ENCODE measurements around the gene RTN4RL2.
A peak's percentile ranks its signal among the peaks of the same experiment; 100 is the strongest.
"Not testable (repeated sequence)": the region's sequence is repeated elsewhere in the genome, so short reads cannot be mapped to it uniquely, and the experiment has no call there.

Gene RTN4RL2

GRCh38 chr11:57432714-57433163 lies 27.6 kb upstream of the RTN4RL2 start:
- no peak for DNase-seq (ENCODE audit: low spot score)

GRCh38 chr11:57434640-57435546 lies 25.4 kb upstream of the RTN4RL2 start:
- no peak for DNase-seq (ENCODE audit: low spot score)

DNA sequence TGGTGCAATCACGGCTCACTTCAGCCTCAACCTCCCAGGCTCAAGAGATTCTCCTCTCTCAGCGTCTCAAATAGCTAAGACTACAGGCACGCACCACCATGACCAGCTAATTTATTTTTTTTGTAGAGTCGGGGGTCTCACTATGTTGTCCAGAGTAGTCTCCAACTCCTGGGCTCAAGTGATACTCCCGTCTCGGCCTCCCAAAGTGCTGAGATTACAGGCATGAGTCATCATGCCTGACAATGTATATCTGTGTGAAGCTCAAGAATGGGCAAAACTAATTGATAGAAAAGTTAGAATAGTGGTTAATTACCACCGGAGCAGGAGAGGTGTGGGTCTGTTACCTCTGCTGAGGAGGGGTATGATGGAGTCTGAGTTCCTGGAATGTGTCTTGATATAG lies 24.3 kb upstream of the RTN4RL2 start:
- no peak for DNase-seq (ENCODE audit: low spot score)

DNA sequence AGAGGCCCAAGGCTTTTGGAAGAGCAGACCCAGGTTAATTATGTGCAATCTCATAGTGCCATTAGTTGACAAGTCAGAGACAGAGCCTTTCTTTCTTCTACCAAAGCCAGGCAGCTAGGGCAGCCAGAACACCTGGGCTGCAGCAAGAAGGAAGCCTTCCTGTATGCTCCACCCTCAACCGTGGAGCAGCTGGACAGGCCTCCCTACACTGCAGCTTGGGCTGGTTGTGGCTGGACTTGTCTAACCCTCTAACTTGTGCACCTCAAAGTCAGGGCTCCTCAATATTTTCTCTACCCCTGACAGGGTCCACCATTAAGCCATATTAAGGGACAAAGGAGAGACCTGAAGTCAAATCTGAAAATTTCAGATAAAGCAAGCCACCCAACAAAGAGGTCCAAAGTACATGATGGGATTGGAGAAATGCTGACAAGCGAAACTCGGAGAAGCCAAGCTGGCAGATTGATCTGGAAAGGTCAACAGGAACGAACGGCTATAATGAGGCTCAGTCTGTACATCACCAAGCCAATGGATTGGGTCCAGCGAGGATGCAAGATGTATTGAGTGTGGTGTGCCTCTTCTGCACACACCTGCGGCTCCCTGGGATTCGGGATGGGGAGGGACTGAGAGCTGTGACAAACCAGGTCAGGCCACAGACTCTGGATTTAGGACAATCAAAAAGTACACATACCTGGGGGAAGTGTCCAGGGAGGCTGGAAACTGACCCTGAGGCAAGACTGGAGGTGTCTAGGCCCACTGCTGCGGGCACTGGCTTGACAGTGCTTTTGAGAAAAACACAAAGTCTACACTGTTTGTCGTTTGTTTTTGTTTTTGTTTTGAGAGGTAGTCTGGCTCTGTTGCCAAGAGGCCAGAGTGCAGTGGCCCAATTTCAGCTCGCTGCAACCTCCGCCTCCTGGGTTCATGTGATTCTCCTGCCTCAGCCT lies 21.7 kb upstream of the RTN4RL2 start:
- no peak for DNase-seq (ENCODE audit: low spot score)

DNA sequence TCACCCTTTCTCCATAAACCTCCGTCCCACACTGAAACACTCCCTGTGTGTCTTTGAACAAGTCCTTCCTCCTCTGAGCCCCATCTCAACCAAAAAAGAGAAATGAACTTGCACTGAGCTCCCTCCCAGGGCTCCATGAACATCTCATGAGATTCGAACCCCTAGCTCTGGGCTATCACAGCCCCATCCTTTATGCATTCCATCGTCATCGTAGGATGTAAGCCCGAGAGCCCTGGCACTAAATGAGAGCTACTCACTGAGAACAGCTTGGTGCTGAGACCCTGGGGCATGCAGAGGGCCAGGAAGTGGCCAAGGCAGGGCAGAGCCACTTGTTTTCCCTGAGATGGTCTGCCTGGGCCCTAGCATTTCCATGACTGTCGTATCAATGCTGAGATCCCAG lies 20.5 kb upstream of the RTN4RL2 start:
- no peak for DNase-seq (ENCODE audit: low spot score)

DNA sequence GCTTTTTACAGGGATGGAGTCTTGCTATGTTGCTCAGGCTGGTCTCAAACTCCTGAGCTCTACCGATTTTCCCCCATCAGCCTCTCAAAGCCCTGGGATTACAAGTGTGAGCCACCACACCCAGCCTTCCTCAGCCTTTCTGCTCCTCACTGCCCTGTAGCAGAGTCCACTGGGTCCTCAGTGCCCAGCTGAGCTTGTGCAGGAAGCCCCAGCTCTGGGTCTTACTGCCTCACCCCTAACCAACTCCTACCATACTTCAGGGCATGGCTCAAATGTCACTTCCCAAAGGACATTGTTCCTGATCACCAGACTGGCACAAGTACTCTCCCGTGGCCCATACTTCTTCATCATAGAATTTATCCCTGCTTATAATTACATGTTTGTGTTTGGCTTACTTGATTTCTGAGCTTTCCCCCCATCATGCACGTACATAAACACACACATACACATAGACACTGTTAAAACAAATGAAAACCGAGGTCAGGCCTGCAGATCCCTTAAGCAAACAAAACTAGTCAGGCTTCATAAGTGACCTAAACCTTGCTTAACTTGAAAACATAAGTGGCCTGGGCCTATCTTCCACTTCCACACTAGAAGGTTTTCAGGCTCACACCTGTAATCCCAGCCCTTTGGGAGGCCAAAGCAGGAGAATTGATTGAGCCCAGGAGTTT lies 19.4 kb upstream of the RTN4RL2 start:
- no peak for DNase-seq (ENCODE audit: low spot score)

DNA sequence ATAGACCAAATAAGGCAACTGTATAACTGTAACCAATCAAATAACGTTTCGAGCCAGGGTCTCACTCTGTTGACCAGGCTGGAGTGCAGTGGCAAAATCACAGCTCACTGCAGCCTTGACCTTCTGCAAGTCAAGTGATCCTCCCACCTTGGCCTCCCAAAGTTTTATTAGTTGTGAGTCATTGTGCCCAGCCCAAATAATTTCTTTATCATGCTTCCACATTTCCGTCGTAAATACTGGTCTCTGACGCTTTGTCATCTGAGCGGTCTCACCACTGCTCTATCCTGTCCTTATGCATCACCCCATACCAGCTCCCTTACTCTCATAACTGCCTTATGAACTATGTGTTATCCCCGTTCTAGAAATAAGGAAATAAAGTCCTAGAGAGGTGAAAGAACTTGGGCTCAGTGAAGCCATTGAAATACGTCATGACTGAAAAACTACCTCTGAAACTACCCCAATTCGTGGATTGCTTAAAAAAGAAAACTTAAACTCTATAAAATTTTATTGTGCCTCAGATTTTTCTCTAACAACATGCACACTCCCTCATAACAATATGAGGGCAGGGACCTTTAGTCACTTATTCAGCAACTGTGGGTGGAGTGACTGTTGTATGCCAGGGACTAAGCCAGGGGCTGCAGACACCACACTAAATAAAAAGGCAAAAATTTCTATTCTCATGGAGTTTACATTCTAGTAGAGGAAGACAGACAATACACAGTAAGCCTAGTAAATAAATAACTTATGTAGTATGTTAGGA lies 15.8 kb upstream of the RTN4RL2 start:
- DNase-seq (ENCODE audit: low spot score), result peak; percentile 61

DNA sequence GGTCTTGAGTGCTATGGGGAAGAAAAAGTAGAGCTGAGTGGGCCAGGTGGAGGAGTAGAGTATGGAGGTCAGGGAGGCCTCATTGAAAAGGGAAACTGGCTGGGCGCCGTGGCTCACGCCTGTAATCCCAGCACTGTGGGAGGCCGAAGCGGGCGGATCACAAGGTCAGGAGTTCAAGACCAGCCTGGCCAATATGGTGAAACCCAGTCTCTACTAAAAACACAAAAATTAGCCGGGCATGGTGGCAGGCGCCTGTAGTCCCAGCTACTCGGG lies 15.3 kb upstream of the RTN4RL2 start:
- DNase-seq (ENCODE audit: low spot score), result not testable (repeated sequence)

GRCh38 chr11:57446055-57446454 lies 14.3 kb upstream of the RTN4RL2 start:
- DNase-seq (ENCODE audit: low spot score), result no peak

GRCh38 chr11:57453543-57454177 lies 6.7 kb upstream of the RTN4RL2 start:
- DNase-seq (ENCODE audit: low spot score), result no peak

DNA sequence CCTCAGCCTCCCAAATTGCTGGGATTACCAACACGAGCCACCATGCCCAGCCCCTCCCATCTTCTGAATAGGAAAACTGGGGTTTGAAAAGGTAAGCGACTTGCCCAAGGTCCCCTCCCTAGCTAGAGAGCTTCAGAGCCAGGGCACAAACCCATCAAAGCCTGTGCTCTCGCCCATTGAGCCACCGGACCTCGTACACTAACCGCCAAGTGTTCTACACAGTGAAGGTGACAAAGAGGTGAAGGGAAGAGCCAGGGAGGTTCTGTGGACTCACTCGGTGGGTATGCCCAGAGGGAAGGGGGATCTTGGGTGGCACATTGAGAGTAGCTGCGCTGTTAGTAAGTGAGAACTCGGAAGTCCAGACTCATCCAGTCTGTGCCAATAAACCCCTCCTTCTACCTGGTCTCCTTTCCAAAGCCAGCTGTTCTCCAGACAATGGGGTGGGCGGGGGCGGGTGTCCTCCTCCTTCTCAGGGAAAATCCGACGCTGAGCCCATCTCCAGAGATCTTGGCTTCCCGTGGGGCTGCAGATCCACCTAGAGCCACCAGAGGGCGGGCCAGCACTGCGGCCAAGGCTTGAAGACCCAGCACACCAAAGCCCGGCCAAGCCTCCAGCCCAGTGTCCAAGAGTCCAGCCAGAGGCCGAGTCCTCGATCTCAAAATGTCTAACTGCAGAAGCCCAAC lies 3.2 kb upstream of the RTN4RL2 start:
- peak; percentile 81 for DNase-seq (ENCODE audit: low spot score)

DNA sequence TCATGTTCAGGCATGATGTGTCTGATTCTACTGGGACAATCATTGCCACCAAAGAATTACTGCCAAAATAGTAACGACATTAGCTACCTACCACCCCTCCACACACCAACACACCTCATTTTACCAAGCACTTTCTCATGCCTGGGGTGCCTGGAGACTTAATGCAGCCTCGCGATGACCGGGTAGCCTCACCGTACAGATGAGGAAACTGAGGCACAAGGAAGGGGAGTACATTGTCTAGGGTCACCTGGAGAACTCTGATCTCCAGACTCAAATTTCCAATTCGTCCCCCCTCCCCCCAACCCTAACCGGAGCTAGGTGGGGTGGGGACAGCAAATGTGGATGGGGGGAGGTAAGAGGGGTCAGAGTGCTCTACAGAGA lies 2.7 kb upstream of the RTN4RL2 start:
- no peak for DNase-seq (ENCODE audit: low spot score)

- peak; percentile 39 for DNase-seq (ENCODE audit: low spot score)
These were observed 2.3 kb upstream of the RTN4RL2 start for GRCh38 chr11:57458060-57458409.

- DNase-seq (ENCODE audit: low spot score), result peak; percentile 57
These were observed 1.7 kb upstream of the RTN4RL2 start for GRCh38 chr11:57458410-57459163.

DNA sequence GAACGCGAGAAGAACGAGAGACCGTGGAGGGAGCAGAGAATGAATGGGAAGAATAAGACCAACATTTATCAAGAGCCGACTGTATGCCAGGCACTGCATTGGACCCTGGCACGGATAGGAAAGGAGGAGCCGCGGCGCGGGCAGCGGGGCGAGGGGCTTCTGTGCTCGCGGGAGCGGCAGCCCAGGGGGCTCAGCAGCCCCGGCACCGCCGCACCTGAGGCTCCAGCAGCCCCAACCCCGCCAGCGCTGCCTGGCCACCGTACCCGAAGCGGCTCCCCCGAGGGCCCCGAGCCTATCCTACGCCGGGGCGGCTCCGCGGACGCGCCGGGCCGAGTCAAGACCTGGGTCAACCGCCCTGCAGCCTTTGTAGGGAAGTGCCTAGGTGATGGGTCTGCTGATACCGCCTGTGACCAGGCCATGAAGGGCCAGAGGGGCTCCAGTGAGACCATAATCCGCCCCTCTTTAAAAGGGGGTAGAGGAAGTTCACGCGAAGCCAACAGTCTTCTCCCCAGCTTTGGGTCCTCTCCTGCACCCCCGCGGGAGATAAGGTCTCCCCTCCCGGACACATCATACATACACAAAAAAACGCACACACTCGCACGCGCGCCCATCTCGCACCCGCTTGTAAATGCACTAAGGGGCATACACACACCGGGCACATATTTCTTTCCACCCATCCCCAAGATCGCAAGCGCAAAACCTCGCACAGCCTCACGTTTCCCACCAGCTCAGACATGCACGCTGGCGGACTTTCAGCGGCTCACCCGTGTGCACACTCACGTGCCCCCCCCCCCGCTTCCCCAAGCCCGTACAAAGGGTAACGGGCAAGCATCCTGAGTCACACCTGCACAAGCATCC lies 935 bp upstream of the RTN4RL2 start:
- DNase-seq (ENCODE audit: low spot score), result no peak

GRCh38 chr11:57460758-57461749 lies 726 bp downstream of the RTN4RL2 start:
- DNase-seq (ENCODE audit: low spot score), result no peak

DNA sequence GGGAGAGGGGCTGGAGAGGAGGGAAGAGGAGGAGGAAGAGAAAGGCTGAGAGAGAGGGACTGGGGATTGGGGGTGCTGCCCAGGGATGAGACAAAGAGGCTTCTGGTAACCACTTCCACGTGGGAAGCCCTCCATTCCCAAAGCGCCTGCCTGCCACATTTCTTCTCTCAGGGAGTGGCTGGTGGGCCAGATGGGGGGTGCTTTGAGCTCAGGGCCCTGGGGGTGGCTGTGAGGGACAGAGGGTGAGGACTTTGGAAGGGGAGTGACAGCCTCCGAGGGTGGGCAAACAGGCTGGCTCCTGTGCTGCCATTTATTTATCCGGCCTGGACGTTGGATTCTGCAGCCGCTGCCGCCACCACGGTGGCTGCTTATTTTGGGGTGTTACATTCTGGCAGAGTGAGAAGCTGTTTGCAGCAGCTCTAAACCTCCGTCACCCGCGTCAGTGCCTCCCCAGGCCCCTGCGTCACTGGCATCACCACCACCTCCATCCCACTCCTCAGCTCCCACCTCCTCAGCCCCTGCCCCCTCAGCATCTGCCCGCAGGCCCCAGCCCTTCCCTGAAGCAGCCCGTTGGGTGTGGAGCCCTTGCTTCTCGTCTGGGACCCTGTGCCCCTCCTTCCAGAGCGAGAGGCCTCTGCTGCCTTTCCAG lies 1.6 kb downstream of the RTN4RL2 start:
- no peak for DNase-seq (ENCODE audit: low spot score)

Measured in LoVo (cell line).